GM12892 (cell line): ENCODE results near the gene GAPDH.

ENCODE experiments used
- DNase-seq: peaks from one replicate; pipeline ENCODE4 v3.0.0; 2011; ENCODE audit not compliant: insufficient read length
- FAIRE-seq: peaks from 2 replicates; lab custom pipeline; 2011; peaks lifted over from hg19 to GRCh38; lab: Jason Lieb, UNC
- POLR2A ChIP-seq: IDR thresholded peaks from 2 replicates; pipeline ENCODE4 v1.6.1; 2011; ENCODE audit warnings: low read depth, low read length, control low read depth
- POLR2AphosphoS5 ChIP-seq: IDR thresholded peaks from 2 replicates; pipeline ENCODE4 v1.6.1; 2011; ENCODE audit warnings: low read depth, low read length, control low read depth
- TAF1 ChIP-seq: IDR thresholded peaks from 2 replicates; pipeline ENCODE4 v1.6.1; 2011; ENCODE audit warnings: low read depth, mild to moderate bottlenecking, control low read depth, low read length, borderline replicate concordance

GAPDH gene

GRCh38 chr12:6508087-6508486 is 26.2 kb upstream of the GAPDH start:
- FAIRE-seq (no peak), DNase-seq (no peak)
- TF ChIP-seq POLR2A (no peak), TAF1 (no peak), POLR2AphosphoS5 (no peak)

DNA sequence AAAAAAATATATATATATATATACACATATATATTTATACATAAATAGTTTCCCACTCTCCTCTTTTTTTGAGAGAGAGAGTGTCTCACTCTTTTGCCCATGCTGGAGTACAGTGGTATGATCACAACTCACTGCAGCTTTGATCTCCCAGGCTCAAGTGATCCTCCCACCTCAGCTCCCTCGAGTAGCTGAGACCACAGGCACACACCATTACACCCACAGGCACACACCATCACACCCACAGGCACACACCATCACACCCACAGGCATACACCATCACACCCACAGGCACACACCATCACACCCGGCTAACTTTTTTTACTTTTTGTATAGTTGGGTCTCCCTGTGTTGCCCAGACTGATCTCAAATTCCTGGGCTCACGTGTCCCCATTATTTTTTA is 14.1 kb upstream of the GAPDH start:
- DNase-seq (no peak), FAIRE-seq (no peak)
- TF ChIP-seq POLR2A: no peak
- TF ChIP-seq POLR2AphosphoS5: no peak
- no peak for TF ChIP-seq TAF1

- FAIRE-seq (no peak), DNase-seq (no peak)
- no peak for TF ChIP-seq POLR2A
- TF ChIP-seq TAF1: no peak
- TF ChIP-seq POLR2AphosphoS5: no peak
Measured at GRCh38 chr12:6522193-6522592, 12.1 kb upstream of the GAPDH start.

- no peak for FAIRE-seq
- TF ChIP-seq TAF1 (no peak), POLR2A (no peak), POLR2AphosphoS5 (no peak)
- no peak for DNase-seq
Measured at GRCh38 chr12:6523708-6524107, 10.6 kb upstream of the GAPDH start.

DNA sequence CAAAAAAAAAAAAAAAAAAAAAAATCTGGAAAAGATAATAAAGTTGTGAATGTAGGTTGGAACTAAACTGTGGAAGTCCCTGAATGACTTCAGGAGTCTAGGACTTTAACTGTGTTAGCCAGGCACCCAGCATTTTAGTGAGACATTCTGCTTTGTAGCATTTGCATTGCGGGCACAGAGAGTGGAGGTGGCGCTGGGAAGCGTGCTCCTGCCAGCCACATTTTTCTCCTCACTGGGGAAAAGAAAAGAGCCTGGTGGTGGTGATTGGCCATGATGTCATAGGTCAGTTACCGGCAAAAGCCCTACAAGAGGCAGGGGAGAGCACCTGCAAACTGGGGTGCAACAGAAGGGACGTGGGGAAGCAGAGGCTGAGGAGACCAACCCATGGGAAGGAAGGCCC is 9.7 kb upstream of the GAPDH start:
- FAIRE-seq (no peak), DNase-seq (no peak)
- TF ChIP-seq POLR2AphosphoS5 (no peak), POLR2A (no peak)

GRCh38 chr12:6526201-6526600 is 8.1 kb upstream of the GAPDH start:
- no peak for FAIRE-seq
- DNase-seq: no peak
- TF ChIP-seq POLR2A: no peak
- TF ChIP-seq TAF1: no peak
- TF ChIP-seq POLR2AphosphoS5: no peak

DNA sequence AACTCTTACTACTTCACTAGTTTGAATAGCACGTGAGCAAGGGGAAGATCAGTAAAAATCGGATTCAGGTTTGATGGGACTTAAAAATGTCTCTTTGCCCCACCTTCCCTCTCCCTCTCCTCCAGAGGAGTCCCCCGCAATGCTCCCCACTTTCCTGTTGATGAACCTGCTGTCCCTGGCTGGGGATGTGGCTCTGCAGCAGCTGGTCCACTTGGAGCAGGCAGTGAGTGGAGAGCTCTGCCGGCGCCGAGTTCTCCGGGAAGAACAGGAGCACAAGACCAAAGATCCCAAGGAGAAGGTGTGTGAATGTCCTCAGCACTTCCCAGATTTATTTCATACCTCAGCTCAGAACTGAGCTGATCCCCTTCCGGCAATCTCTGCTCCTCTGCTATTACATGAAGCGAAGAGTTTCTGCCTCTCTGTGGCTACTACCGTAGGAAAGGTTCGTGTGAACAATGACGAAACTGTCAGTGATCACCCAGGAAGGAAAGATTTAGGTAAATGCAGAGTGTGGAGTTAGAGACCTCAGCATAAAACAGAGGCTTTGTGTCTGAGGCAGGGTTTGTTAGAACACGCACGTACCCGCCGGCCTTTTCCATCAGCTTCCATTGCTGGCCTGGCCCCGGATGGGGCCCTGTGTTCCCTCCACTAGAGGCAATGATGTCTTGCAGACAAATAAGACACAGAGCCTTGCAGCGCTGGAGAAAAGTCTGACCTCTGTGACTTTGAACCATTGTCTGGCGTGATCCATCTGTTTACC is 7.4 kb upstream of the GAPDH start:
- FAIRE-seq (no peak), DNase-seq (no peak)
- no peak for TF ChIP-seq POLR2A
- no peak for TF ChIP-seq TAF1
- no peak for TF ChIP-seq POLR2AphosphoS5

DNA sequence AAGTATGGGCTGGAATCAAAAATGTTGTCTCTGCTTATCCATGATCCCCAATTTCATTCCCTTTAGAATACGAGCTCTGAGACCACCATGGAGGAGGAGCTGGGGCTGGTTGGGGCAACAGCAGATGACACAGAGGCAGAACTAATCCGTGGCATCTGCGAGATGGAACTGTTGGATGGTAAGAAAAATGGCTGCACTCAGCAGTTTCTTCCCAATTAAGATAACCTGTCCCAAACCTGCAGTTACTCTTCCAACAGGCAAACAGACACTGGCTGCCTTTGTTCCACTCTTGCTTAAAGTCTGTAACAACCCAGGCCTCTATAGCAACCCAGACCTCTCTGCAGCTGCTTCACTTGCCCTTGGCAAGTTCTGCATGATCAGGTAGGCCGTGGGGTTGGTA is 6.6 kb upstream of the GAPDH start:
- TF ChIP-seq TAF1: no peak
- no peak for TF ChIP-seq POLR2A
- TF ChIP-seq POLR2AphosphoS5: no peak
- DNase-seq (no peak), FAIRE-seq (no peak)

- no peak for FAIRE-seq
- DNase-seq: no peak
Measured at GRCh38 chr12:6528539-6529235, 5.6 kb upstream of the GAPDH start.

DNA sequence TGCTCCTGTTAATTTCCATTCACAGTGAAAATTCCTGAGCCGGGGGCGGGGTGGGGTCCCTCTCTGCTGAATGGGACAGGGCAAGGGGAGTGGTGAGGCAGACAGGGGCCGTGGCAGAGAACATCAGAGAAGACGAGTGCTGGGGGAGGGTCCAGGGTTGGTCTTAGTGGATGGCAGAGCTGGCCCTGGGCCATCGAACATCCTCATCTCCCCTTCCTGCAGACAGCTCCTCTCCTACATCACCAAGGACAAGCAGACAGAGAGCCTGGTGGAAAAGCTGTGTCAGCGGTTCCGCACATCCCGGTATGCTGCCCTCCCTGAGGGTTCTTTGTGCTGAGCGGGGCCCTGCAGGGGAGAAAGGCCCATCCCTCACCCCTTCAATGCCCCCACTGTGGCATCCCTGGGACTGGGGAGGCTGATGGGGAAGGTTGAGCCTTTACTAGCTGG is 5.0 kb upstream of the GAPDH start:
- TF ChIP-seq TAF1 (no peak), POLR2AphosphoS5 (no peak)
- FAIRE-seq (no peak), DNase-seq (no peak)

More at GRCh38 chr12:6528539-6529235, 5.6 kb upstream of the GAPDH start:
- no peak for TF ChIP-seq TAF1
- TF ChIP-seq POLR2AphosphoS5: no peak
- no peak for TF ChIP-seq POLR2A

- no peak for FAIRE-seq
Measured at GRCh38 chr12:6530576-6531260, 3.6 kb upstream of the GAPDH start.

More at GRCh38 chr12:6530576-6531260, 3.6 kb upstream of the GAPDH start:
- TF ChIP-seq POLR2A (no peak), POLR2AphosphoS5 (no peak), TAF1 (no peak)
- DNase-seq: no peak
